HepG2 (cell line): Measurements from ENCODE around the gene CS. TPM values are rescaled to one million over a fixed set of nuclear protein-coding genes. Genes with fewer than 3 reads are reported as not detected.

Source experiments
- AKAP8 ChIP-seq: sonication (generic); formaldehyde crosslinking; IDR thresholded peaks from 2 replicates; pipeline ENCODE4 v1.5.1; 2020; ENCODE audit warnings: mild to moderate bottlenecking, missing genetic modification reagents
- HNF4A ChIP-seq: sonication (generic); formaldehyde crosslinking; IDR thresholded peaks from 2 replicates; pipeline ENCODE4 v1.4.0; 2020; ENCODE audit warnings: missing genetic modification reagents
- HOXA5 ChIP-seq: sonication (generic); formaldehyde crosslinking; IDR thresholded peaks from 2 replicates; pipeline ENCODE4 v1.4.0; 2020; ENCODE audit warnings: missing genetic modification reagents
- MBD4 ChIP-seq: IDR thresholded peaks from 2 replicates; pipeline ENCODE4 v1.6.1; 2012; ENCODE audit warnings: low read length, inconsistent platforms, borderline replicate concordance
- SKI ChIP-seq: fragments of 450-650 bp; IDR thresholded peaks from one replicate; pipeline ENCODE4 v1.6.1; 2018; ENCODE audit warnings: mild to moderate bottlenecking; ENCODE audit not compliant: partially characterized antibody
- SNRNP70 ChIP-seq: fragments of 200-400 bp; formaldehyde crosslinking; IDR thresholded peaks from 2 replicates; pipeline ENCODE4 v1.6.1; 2017; ENCODE audit warnings: mild to moderate bottlenecking, low read depth, low read length, moderate library complexity
- TBX3 ChIP-seq: fragments of 450-650 bp; IDR thresholded peaks from 2 replicates; pipeline ENCODE4 v1.6.1; 2017; ENCODE audit warnings: antibody characterized with exemption, mild to moderate bottlenecking, inconsistent platforms, borderline replicate concordance
- ZNF772 ChIP-seq: sonication (generic); formaldehyde crosslinking; IDR thresholded peaks from 2 replicates; pipeline ENCODE4 v1.5.0; 2020; ENCODE audit warnings: mild to moderate bottlenecking, missing genetic modification reagents
- ZSCAN21 ChIP-seq: sonication (generic); formaldehyde crosslinking; IDR thresholded peaks from 2 replicates; pipeline ENCODE4 v1.8.0; 2022; ENCODE audit warnings: mild to moderate bottlenecking, missing genetic modification reagents, moderate library complexity, borderline replicate concordance
- polyA plus RNA-seq, 8 experiments: library from polyadenylated mRNA; depleted of rRNA in 3 of 8; stranded (reverse) in 7 of 8; unstranded in 1 of 8; fragments of >200 nt; fragmentation: Illumina TruSeq in 4 of 8; extraction: Trizol in 4 of 8; gene quantifications; 2 replicates each; pipeline versions ENCODE4 v1.2.1 to v1.2.3, GENCODE V29; 2011 to 2016; ENCODE audit warnings: low read depth in 4 of 8, missing spikeins in 1 of 8, mixed read lengths in 1 of 8; ENCODE audit not compliant: insufficient read depth in 1 of 8
- total RNA-seq, 5 experiments: library from RNA; depleted of rRNA; stranded (reverse); fragments of >200 nt; fragmentation: Illumina TruSeq; extraction: Trizol; gene quantifications; 2 replicates each; pipeline ENCODE4 v1.2.3, GENCODE V29; 2016; ENCODE audit warnings: low read depth in 1 of 5
- TF ChIP-seq, protein P1 (sequence below): sonication (generic); formaldehyde crosslinking; IDR thresholded peaks from 2 replicates; pipeline ENCODE4 v1.5.0; 2020; ENCODE audit warnings: mild to moderate bottlenecking, missing genetic modification reagents, borderline replicate concordance
- TF ChIP-seq, protein P2 (sequence below): sonication (generic); formaldehyde crosslinking; IDR thresholded peaks from 2 replicates; pipeline ENCODE4 v1.4.0; 2020; ENCODE audit warnings: missing genetic modification reagents, borderline replicate concordance
- TF ChIP-seq, protein P3 (sequence below): sonication (generic); formaldehyde crosslinking; IDR thresholded peaks from 2 replicates; pipeline ENCODE4 v1.4.0; 2020; ENCODE audit warnings: missing genetic modification reagents
- TF ChIP-seq, protein P4 (sequence below), 2 experiments: sonication (generic) in 1 of 2; formaldehyde crosslinking in 1 of 2; IDR thresholded peaks; 2 replicates each; pipeline versions ENCODE4 v1.4.0 to v1.6.1; 2016 to 2020; ENCODE audit warnings: borderline replicate concordance in 1 of 2, low read depth in 1 of 2, mild to moderate bottlenecking in 1 of 2, missing genetic modification reagents in 1 of 2

CS gene
- total and polyA plus RNA-seq, 2 of the 13 experiments (the other 11 are each of a cell fraction or from before 2014, with no cell fraction given): 173 to 175 TPM

DNA sequence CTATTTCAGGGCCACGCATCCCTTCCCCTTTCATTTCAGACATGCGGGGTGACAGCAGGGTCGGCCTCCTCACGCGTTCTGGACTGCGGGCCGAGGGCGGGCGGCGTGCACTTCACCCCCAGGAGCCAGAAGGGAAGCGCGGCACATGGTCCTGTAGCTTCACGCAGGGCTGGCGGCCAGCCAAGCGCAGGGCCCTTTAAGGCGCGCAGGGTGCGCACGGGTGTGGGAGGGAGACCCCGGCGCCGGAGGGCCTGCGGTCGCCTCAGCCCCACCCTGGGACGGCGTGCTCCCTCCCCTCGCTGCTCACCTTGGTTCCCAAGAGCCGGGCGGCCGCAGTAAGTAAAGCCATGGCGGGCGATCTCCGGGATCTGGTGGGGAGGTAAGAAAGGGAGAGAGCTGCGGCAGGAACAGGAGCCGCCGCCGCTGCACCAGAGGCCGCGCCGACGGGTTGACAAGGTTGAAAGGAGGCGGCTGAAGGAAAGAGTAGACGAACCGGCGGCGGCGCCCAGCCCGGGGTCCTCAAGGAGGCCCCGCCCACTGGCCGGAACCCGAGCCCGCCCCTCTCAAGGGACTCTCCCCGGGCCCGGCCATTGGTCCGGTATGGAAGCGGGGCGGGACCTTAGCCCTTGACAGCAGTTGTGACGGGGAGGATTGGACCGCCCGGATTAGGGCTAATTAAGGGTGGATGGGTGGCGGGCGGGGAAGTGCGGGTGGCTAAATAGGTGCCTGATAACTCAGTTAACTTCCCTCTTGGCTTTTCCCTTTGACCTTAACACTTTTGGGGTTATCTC is at the start of gene CS (continued):
- TF ChIP-seq, protein P1, sequence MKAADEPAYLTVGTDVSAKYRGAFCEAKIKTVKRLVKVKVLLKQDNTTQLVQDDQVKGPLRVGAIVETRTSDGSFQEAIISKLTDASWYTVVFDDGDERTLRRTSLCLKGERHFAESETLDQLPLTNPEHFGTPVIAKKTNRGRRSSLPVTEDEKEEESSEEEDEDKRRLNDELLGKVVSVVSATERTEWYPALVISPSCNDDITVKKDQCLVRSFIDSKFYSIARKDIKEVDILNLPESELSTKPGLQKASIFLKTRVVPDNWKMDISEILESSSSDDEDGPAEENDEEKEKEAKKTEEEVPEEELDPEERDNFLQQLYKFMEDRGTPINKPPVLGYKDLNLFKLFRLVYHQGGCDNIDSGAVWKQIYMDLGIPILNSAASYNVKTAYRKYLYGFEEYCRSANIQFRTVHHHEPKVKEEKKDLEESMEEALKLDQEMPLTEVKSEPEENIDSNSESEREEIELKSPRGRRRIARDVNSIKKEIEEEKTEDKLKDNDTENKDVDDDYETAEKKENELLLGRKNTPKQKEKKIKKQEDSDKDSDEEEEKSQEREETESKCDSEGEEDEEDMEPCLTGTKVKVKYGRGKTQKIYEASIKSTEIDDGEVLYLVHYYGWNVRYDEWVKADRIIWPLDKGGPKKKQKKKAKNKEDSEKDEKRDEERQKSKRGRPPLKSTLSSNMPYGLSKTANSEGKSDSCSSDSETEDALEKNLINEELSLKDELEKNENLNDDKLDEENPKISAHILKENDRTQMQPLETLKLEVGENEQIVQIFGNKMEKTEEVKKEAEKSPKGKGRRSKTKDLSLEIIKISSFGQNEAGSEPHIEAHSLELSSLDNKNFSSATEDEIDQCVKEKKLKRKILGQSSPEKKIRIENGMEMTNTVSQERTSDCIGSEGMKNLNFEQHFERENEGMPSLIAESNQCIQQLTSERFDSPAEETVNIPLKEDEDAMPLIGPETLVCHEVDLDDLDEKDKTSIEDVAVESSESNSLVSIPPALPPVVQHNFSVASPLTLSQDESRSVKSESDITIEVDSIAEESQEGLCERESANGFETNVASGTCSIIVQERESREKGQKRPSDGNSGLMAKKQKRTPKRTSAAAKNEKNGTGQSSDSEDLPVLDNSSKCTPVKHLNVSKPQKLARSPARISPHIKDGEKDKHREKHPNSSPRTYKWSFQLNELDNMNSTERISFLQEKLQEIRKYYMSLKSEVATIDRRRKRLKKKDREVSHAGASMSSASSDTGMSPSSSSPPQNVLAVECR (CRISPR knock-in tag): peak; percentile 94
- TF ChIP-seq HNF4A (CRISPR knock-in tag) (peak; percentile 20; the same call in 1 of the 2 replicates), SNRNP70 (no peak), TBX3 (peak; percentile 67; the same call in 1 of the 2 replicates), HOXA5 (CRISPR knock-in tag) (peak; percentile 64; the same call in 1 of the 2 replicates), MBD4 (no peak), SKI (peak; percentile 65), AKAP8 (CRISPR knock-in tag) (peak; percentile 32; the same call in 1 of the 2 replicates), ZSCAN21 (CRISPR knock-in tag) (peak; percentile 79), ZNF772 (CRISPR knock-in tag) (0 out of 2 replicates have a peak, but pooled peaks have one; percentile 37)
- TF ChIP-seq, protein P2, sequence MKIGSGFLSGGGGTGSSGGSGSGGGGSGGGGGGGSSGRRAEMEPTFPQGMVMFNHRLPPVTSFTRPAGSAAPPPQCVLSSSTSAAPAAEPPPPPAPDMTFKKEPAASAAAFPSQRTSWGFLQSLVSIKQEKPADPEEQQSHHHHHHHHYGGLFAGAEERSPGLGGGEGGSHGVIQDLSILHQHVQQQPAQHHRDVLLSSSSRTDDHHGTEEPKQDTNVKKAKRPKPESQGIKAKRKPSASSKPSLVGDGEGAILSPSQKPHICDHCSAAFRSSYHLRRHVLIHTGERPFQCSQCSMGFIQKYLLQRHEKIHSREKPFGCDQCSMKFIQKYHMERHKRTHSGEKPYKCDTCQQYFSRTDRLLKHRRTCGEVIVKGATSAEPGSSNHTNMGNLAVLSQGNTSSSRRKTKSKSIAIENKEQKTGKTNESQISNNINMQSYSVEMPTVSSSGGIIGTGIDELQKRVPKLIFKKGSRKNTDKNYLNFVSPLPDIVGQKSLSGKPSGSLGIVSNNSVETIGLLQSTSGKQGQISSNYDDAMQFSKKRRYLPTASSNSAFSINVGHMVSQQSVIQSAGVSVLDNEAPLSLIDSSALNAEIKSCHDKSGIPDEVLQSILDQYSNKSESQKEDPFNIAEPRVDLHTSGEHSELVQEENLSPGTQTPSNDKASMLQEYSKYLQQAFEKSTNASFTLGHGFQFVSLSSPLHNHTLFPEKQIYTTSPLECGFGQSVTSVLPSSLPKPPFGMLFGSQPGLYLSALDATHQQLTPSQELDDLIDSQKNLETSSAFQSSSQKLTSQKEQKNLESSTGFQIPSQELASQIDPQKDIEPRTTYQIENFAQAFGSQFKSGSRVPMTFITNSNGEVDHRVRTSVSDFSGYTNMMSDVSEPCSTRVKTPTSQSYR: no peak
- TF ChIP-seq, protein P3, sequence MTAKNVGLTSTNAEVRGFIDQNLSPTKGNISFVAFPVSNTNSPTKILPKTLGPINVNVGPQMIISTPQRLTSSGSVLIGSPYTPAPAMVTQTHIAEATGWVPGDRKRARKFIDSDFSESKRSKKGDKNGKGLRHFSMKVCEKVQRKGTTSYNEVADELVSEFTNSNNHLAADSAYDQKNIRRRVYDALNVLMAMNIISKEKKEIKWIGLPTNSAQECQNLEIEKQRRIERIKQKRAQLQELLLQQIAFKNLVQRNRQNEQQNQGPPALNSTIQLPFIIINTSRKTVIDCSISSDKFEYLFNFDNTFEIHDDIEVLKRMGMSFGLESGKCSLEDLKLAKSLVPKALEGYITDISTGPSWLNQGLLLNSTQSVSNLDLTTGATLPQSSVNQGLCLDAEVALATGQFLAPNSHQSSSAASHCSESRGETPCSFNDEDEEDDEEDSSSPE (CRISPR knock-in tag): peak; percentile 53
- TF ChIP-seq, protein P4, sequence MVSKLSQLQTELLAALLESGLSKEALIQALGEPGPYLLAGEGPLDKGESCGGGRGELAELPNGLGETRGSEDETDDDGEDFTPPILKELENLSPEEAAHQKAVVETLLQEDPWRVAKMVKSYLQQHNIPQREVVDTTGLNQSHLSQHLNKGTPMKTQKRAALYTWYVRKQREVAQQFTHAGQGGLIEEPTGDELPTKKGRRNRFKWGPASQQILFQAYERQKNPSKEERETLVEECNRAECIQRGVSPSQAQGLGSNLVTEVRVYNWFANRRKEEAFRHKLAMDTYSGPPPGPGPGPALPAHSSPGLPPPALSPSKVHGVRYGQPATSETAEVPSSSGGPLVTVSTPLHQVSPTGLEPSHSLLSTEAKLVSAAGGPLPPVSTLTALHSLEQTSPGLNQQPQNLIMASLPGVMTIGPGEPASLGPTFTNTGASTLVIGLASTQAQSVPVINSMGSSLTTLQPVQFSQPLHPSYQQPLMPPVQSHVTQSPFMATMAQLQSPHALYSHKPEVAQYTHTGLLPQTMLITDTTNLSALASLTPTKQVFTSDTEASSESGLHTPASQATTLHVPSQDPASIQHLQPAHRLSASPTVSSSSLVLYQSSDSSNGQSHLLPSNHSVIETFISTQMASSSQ (IDR thresholded peaks at IDR 0.05; ENCODE audit: low read depth): no peak; the same call in 1 of the 2 replicates
- TF ChIP-seq, protein P4 (CRISPR knock-in tag; IDR thresholded peaks at IDR 0.05; ENCODE audit: borderline replicate concordance): peak; percentile 75
